HG02798 (cell line): ENCODE data around the gene EPB41L4B.
"Not testable (repeated sequence)": the region's sequence is repeated elsewhere in the genome, so short reads cannot be mapped to it uniquely, and the experiment has no call there.

Experiments used
- ATAC-seq: cut with Tn5 transposase; IDR thresholded peaks from one replicate; pipeline ENCODE4 v1.9.1; 2021; ENCODE audit warnings: mild to moderate bottlenecking; ENCODE audit not compliant: unreplicated experiment, poor library complexity

The EPB41L4B gene

DNA sequence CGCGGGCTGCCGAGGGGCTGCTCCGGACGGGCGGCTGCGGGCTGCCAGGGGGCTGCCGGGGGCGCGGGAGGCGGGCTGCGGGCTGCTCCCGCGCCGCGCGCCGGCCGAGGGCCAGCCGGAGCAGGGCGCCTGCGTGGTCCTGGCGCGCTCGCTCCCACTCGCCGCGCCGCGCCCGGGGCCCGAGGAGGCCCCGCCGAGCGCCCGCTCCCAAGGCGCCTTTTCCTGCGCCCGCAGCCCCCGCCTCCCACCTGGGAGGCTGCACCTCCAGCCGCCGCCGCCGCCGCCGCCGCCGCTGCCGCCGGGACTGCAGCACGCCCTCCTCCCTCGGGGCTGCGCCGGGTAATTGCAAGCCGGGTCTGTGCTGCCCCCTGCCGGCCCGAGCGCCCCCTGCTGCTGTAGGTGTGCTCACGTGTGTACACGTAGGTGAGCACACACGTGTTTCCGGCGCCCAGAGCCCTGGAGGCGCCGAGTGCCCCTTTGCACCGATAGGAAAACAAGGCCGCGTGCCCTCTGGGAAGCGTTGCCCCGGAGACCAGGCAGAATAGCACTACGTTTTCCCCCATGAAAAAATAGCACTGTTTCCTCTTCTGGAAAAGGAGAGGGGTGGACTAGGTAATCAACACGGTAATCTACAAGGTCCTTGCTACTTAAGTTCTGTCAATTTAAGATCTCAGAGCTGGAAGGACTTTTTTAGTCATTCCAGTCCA is at the start of gene EPB41L4B:
EPB41L4B (minus strand) TSS at position 318 of the 707 bp plus-strand sequence. CDS start 613 bp downstream, outside the sequence.
- ATAC-seq, result peak; percentile 99

DNA sequence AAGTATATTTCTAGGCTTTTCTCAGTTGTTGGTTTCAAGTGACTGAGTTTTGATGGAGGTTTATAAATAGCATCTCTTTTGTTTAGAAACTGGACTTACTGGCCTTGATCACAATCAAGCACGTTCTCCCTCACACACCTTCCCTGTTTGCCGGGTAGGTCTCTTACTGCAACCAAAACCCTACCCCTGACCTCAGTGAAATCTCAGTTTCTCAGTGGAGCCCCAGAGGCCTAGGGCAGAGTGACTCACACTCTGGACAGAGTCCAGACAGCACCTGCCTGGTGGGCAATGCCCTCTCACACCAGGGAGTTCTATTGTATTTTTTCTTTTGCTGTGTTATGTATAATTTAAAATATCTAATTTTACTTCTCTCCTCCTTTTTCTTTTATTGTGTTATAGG is 48.4 kb upstream of the EPB41L4B start:
- ATAC-seq, result peak; percentile 59

DNA sequence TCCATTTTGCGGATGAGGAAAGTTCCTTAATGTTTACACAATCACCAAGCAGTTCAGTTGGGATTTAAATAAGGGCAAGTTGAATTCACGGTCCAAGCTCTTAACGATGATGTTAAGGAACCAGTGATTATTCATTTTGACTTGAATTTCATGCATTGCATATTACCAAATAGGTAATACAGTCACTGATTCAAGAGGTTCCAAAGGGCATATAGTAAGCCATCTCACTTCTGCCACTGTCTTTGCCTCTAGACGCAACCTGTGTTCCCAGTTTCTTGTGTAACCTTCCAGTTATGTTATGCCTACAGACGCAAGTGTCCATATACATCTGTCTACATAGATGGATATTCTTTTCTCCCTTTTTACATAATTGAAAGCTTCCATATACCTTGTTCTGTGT is 39.9 kb upstream of the EPB41L4B start:
- ATAC-seq, result no peak

DNA sequence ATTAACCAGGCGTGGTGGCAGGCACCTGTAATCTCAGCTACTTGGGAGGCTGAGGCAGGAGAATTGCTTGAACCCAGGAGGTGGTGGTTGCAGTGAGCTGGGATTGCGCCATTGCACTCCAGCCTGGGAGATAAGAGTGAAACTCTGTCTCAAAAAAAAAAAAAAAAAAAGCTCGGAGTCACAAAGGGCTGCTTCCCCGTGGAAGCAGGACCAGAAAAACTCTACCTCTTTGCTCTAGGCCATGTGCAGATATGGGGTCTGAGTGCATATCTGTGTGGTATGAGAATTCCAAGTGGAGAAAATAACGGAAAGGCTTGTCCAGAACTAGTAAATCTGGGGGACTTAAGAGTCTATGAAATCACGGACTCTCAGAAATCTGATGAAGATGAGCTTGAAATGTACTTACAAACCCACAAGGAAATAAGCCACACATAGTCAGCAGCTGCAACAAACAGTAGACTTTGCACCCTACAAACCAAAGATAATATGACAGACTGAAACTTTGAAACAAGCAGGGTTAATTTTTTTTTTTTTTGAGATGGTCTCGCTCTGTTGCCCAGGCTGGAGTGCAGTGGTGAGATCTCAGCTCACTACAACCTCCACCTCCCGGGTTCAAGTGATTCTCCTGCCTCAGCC is 38.2 kb upstream of the EPB41L4B start:
- ATAC-seq, result not testable (repeated sequence)

DNA sequence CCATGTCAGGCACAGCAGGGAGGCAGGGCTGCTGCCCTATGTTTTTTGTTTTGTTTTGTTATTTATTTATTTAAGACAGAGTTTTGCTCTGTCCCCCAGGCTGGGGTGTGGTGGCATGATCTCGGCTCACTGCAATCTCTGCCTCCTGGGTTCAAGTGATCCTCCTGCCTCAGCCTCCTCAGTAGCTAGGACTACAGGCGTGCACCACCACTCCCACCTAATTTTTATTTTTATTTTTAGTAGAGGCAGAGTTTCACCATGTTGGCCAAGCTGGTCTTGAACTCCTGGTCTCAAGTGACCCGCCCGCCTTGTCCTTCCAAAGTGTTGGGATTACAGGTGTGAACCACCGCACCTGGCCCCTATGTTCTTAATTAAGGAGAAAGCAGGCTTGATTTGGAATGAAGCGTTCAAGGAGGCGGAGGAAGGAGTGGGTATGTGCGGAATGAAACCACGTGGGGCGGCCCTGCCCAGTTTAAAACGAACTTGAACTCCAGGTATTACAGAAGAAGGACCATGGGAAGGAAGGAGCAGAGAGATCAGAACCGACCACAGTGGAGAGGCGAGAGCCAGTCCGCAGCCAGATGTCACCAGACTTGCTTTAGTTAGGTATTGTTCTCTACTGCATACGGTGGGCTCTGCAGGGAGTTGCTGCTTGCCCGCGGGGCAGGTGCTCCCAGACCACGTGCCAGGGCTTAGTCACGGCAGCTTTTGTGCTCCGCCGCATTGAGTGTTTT is 34.9 kb upstream of the EPB41L4B start:
- ATAC-seq, result no peak

DNA sequence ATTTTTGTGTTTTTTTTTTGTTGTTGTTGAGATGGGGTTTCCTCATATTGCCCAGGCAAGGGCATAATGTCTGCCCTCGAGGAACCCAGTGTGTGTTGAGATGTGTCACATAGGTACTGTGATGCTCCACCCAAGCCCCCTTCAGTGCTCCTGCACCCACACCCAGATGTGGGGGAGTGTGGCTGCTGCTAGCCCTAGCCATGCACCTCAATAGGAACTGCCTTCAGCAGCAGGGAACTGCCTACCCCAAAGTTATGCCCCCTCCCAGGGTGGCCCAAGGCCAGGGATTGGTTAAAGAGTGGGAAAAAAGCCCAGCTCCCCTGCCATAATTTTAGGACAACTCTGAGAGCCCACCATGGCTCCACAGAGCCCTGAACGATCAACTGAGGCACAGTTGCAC is 33.3 kb upstream of the EPB41L4B start:
- no peak for ATAC-seq

DNA sequence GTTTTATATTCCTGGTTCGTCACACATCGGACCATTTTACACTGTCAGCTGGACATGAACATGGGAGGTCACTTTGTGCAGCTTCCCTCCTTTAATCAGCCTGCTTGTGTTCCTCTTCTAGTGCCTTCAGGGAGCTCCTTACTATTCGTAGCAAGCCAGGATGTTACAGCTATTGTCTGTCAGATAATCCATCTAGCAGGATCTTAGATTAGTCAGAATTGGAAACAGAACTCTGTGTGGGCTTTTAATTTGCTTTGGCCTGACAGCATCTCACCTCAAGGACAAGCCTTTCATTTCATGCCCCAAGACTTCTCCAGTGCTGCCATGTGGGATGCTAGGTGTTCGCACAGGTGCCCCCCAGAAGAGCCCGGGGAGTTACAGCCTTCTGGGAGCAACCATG is 30.2 kb upstream of the EPB41L4B start:
- ATAC-seq, result no peak

DNA sequence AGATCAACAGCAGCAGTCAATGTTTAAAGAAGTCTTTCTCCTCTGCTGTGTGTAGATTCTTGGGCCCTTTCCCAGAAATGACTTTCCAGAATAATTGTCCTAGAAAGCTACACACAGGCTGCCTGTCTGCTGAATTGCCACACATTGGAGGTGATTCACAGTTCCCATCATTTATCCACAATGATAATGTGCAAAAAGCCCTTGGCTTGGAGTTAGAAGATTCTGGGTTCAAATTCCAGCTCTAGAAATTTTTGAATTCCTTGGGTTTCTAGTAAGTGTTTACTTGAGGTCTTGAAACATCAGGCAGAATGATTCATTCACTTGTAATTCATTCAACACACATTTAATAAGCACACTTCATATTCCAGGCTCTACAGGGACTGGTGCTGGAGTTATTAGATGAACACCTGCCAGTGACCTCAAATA is 28.6 kb upstream of the EPB41L4B start:
- no peak for ATAC-seq

DNA sequence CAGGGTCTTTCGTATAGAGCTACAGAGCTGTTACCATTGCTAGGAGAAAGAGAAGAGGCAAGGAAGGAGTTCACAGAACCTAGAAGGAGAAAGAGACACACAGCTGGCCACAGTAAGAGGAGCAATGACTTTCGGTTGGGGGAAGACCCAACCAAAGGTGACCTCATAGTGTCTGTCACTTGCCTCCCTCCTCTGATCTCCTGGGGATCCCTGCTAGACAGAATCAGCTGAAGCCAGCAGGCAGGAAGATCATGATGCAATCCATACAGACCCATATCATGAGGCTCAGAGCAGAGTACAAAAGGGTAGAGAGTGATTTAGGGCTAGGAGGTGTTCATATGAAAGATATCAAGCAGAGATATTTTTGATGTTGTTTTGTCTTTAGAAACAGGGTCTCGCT is 26.0 kb upstream of the EPB41L4B start:
- no peak for ATAC-seq

DNA sequence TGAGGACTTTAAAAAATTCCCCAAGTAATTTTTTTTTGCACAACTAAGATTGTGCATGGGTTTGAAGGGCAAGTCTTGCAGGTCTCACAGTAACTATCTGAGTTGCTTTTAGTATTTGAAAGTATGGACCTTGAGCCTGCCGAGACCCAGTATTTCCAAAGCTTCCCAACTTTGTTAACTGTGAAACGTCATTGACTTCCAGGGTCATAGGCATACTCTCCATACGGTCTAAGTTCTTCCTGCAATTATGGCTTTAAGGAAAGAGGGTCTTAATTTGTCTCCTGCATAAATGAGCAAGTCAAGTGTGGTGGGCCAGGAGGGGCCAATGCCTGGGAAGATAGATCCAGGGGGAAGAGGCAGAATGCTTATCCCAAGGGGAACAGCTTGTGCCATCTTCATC is 24.0 kb upstream of the EPB41L4B start:
- no peak for ATAC-seq

DNA sequence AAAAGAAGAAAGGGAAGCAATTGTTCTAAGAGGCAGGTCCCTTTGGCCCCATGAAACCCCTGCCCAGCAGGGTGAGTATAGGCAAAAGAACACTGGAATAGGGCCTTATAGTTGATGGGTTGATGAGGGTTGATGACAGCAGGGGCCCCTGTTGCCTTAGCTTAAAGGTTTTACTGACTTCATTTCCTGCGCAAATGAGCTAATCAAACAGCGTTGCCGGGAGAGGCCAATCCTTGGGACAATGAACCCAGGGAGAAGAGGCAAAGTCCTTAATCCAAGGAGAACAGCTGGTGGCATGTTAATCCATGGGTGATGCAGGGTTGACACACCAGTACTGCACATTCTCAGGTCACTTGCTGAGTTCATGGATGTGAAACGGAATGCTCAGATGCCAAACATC is 22.0 kb upstream of the EPB41L4B start:
- no peak for ATAC-seq

DNA sequence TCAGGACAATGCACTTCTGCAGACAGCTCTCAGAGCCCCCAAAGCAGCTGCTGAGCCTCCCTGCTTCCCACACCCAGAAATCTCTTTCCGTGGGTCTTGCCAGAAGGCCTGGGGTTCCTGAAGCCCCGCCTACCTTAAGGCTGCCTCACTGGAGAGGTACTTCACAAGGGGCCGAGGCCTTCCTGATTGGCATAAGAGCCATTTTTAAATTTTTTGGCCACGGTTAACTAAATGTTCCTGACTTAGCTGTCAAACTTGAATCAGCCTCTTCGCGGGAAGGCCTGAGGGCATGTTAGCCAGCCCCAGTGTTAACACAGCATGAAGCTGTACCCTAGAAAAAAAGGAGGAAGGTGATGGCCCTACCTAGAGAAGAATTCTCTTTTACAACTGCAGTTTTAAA is 20.7 kb upstream of the EPB41L4B start:
- no peak for ATAC-seq

DNA sequence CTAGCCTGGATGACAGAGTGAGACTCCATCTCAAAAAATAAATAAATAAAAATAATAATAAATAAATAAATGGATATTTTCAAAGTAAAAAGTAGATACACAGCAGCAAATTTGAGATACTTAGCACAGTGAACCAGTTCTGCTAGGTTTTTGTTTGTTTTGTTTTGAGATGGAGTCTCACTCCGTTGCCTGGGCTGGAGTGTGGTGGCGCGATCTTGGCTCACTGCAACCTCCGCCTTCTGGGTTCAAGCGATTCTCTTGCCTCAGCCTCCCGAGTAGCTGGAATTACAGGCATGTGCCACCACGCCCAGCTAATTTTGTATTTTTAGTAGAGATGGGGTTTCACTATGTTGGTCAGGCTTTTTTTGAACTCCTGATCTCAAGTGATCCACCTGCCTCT is 20.1 kb upstream of the EPB41L4B start:
- ATAC-seq, result not testable (repeated sequence)

DNA sequence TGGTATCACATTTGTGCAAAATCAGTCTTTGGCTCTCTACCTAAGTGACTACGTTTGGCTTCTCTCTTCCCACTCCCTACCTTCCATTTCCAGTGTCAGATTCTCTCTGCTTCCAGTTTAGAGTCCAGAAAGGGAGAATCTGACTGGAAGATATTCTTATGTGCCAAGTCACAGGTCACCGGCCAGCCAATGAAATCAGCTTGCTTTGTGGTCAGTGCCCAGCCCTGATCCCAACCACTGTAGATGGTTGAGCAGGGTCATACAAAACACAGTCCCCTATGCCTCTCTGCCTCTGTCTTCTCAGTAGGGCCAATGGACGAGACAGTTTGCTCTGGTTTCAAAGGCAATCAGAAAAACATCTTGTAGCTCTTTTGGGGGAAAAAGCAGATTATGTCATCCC is 15.6 kb upstream of the EPB41L4B start:
- ATAC-seq, result no peak

DNA sequence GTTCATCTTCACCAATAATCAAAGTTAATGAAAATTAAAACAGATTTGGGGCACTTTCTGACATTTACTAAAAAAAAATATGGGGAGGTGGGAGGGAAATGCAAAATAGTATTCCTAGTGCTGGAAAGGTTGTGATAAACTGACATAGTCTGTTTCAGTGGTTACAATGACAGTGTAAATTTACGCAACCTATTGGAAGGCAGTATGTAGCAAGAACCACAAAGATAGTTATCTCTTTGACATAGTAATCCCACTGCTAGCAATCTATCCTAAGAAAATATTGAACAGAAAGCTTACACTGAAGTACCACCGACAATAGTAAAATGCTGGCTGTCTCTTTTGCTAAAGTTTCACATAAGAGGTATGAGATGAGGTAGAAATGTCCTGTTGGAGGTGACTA is 15.1 kb upstream of the EPB41L4B start:
- no peak for ATAC-seq

DNA sequence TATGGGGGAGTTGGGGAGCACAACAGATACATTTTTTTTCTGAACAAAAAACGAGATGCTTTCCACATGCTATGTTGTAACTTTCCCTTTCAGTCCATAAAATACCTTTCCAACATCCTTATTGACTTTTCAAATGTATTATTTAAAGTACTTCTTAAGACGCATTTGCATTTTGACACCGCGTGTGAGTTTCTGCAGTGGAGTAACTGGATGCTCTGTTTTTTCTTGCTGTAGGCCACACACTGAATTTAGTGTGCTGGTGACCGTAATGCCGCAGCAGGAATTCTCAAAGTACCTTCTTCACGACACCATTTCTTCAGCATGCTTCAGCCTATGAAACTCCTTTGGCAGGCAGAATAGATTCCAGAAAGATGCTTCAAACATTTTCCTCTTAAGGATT is 14.3 kb upstream of the EPB41L4B start:
- no peak for ATAC-seq

DNA sequence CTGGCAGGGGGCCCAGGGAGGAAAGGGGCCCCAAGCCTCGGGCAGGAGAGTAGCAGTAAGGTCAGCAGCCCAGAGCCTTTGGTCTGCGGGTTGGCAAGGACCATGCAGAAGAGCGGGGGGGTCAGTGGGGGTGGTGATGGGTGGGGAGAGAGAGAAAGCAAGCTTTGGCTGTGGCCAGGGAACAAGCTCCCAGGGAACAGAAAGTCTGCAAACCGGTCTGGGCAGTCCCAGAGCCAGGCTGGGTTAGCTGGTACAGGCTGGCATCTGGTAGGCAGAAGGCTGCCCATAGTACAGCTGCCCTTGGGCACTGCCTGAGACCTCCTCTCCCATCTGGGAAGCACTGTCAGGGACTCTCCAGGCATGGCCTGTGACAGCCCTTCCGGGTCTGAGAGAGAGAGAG is 10.5 kb upstream of the EPB41L4B start:
- ATAC-seq, result no peak

DNA sequence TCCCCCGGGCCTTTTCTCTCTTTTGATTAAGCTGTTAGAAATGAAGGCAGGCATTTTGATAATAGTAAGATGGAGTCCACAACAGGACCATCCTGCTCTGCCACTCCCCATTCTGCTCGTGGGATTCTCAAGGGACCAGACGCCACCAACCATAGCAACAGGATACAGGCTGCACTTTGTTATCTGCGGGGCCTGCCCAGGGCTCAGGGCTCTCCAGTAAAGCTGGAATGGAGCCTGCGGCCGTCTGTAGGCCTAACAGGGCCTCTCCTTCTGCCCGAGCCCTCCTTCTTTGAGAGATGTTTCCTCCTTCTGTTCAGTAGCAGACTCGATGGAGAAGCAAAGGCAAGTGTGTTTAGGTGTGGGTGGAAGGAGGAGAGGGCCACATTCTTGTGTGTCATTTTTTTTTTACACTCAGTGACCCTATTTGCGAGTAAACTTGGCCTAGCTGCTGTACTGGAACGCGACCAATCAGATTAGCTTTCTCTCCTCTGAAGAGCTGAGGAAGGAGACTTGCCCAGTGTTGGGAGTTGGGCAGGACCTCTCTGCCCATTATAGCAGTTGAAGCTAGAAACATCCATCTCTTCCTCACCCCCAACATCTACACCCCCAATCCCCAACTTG is 8.9 kb upstream of the EPB41L4B start:
- no peak for ATAC-seq

DNA sequence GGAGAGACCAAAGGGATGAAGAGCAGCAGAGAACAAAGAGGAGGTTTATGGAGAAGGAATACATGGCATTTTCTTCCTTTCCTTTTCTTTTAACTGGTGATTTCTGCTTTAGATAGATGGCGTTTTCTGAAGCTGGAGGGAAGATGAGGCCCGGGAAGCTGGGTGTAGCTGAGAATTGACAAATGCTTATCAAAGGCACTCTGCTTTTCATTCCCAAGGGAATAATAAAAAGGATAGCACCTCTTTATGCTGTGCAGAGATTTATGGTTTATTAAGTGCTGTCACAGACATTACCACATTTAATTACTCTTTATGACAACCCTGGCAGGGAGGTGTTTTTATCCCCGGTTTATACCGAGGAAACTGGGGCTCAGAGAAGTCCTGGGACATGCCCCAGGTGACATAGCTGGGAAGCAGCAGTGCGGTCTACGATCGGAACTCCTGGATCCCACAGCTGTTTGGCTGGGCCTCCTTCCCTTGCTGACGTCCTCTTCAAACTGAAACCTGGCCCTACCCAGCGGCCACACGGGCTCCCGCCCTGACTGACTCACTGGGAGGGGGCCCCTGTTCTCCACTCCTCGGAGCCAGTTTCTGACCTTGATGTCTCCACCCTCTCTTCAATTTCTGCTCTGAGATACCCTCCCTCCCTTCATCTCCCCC is 8.2 kb upstream of the EPB41L4B start:
- no peak for ATAC-seq

DNA sequence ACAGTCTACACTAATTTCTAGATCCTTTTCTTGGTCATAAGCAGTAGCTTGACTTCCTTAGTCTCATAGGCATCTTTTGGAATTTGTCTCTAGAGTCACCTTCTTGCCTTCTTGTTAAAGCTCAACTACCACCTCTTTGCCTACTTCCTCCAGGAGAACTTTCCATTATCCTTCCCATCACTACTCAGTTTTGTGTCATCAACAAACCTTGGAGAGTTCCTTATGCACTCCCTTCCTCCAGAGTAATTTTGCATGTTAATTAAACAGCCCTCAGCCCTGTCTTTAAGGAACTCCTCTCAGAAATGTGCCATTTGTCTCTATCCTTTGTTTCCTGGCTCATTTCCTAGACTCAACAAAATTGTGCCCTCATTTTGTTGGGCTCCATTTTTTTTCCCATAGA is 4.2 kb upstream of the EPB41L4B start:
- ATAC-seq, result no peak

DNA sequence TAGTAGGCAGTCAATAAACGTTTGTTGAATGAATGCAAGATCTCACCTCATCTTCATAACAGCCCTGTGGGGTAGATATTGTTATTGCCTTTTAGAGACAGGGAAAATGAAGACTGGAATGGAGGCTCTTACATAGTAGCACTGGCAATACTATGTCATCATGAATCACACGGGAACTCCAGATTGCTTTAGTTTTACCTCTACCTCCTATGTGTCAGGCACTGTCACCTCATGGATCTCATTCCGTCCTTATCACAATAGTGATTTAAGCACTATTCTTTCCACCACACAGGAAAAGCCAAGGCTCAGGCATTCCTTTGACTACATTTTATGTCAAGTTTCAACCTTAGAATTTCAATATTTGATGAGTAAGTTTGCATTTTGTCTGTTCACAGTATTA is 2.9 kb upstream of the EPB41L4B start:
- no peak for ATAC-seq
